Measurements from ENCODE around the gene AKAP7.

- TF ChIP-seq, protein P1, sequence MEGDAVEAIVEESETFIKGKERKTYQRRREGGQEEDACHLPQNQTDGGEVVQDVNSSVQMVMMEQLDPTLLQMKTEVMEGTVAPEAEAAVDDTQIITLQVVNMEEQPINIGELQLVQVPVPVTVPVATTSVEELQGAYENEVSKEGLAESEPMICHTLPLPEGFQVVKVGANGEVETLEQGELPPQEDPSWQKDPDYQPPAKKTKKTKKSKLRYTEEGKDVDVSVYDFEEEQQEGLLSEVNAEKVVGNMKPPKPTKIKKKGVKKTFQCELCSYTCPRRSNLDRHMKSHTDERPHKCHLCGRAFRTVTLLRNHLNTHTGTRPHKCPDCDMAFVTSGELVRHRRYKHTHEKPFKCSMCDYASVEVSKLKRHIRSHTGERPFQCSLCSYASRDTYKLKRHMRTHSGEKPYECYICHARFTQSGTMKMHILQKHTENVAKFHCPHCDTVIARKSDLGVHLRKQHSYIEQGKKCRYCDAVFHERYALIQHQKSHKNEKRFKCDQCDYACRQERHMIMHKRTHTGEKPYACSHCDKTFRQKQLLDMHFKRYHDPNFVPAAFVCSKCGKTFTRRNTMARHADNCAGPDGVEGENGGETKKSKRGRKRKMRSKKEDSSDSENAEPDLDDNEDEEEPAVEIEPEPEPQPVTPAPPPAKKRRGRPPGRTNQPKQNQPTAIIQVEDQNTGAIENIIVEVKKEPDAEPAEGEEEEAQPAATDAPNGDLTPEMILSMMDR (IDR thresholded peaks at IDR 0.05; ENCODE audit: insufficient read depth, low read depth, low read length), result no peak
- no peak for TF ChIP-seq EZH2 (IDR thresholded peaks at IDR 0.05; ENCODE audit: insufficient read depth, low read length)
These were observed 87.5 kb downstream of the AKAP7 start for GRCh38 chr6:131222773-131223172.
